ENCODE measurements around the gene L3HYPDH. TPM values are rescaled to one million over a fixed set of nuclear protein-coding genes. Genes with fewer than 3 reads are reported as not detected.

The L3HYPDH gene
- total and polyA plus RNA-seq, 2 of the 13 experiments (the other 11 are each of a cell fraction or from before 2014, with no cell fraction given): 30.5 to 36.6 TPM

- TF ChIP-seq KIAA2018 (CRISPR knock-in tag; IDR thresholded peaks at IDR 0.05; ENCODE audit: borderline replicate concordance) (peak; percentile 94), DBP (CRISPR knock-in tag; IDR thresholded peaks at IDR 0.05; ENCODE audit: not compliant biosample characterization) (peak; percentile 99), KDM1A (CRISPR knock-in tag; IDR thresholded peaks at IDR 0.05) (no peak), TRIM22 (IDR thresholded peaks at IDR 0.05) (no peak), ZSCAN12 (CRISPR knock-in tag; IDR thresholded peaks at IDR 0.05) (0 out of 2 replicates have a peak, but pooled peaks have one; percentile 71), FLYWCH1 (CRISPR knock-in tag; IDR thresholded peaks at IDR 0.05) (no peak; the same call in 1 of the 2 replicates), TCF7 (IDR thresholded peaks at IDR 0.05; ENCODE audit: low read depth) (no peak), ZNF660 (CRISPR knock-in tag; IDR thresholded peaks at IDR 0.05; ENCODE audit: borderline replicate concordance, low read depth) (peak; percentile 60; the same call in 1 of the 2 replicates), NR2F2 (IDR thresholded peaks at IDR 0.05; ENCODE audit: borderline replicate concordance, low read depth) (peak; percentile 29; the same call in 1 of the 2 replicates), JUN (CRISPR knock-in tag; IDR thresholded peaks at IDR 0.05) (no peak), NFATC3 (CRISPR knock-in tag; IDR thresholded peaks at IDR 0.05) (peak; percentile 94; the same call in 1 of the 2 replicates), SNAI1 (CRISPR knock-in tag; IDR thresholded peaks at IDR 0.05; ENCODE audit: borderline replicate concordance) (peak; percentile 96; the same call in 1 of the 2 replicates), PBX3 (CRISPR knock-in tag; IDR thresholded peaks at IDR 0.05; ENCODE audit: borderline replicate concordance) (peak; percentile 90), KMT2A (CRISPR knock-in tag; IDR thresholded peaks at IDR 0.05) (no peak; the same call in 1 of the 2 replicates), RXRA (CRISPR knock-in tag; IDR thresholded peaks at IDR 0.05) (peak; percentile 55; the same call in 1 of the 2 replicates), SRSF4 (IDR thresholded peaks at IDR 0.05; ENCODE audit: low read depth, low read length, poor library complexity, severe bottlenecking) (no peak), SYNCRIP (IDR thresholded peaks at IDR 0.05; ENCODE audit: insufficient read depth, low read depth, low read length) (no peak)
These were observed at the start of gene L3HYPDH, which contains the start of gene JKAMP (continued) for GRCh38 chr14:59483819-59484638.
